ENCODE measurements around the gene SLC30A2. TPM values are rescaled to one million over a fixed set of nuclear protein-coding genes. Genes with fewer than 3 reads are reported as not detected.

SLC30A2 gene
- total and polyA plus RNA-seq, 10 of the 15 experiments (the other 5 are each of a cell fraction or from before 2014, with no cell fraction given), result 0.13 TPM; not detected in 9

GRCh38 chr1:26070963-26071342 lies 25.0 kb upstream of the SLC30A2 start:
- no peak for FAIRE-seq

More at GRCh38 chr1:26070963-26071342, 25.0 kb upstream of the SLC30A2 start:
- Histone ChIP-seq H3K4me2 (ENCODE audit: control insufficient read depth, insufficient read depth) (no peak overlapping the region), H3K79me2 (ENCODE audit: control insufficient read depth, insufficient read depth, low read length) (no peaks in the 10 kb centered on the region), H3K4me3 (no peak overlapping the region), H3K9ac (ENCODE audit: control insufficient read depth, insufficient read depth, low read length) (no peak overlapping the region), H3K9me3 (replicated peaks; ENCODE audit: control insufficient read depth, insufficient read depth, low read length) (no peaks in the 10 kb centered on the region), H3K4me1 (ENCODE audit: control insufficient read depth, insufficient read depth, low read length) (no peaks in the 10 kb centered on the region), H2AFZ (ENCODE audit: control insufficient read depth, low read depth, low read length) (no peak overlapping the region), H3K27me3 (replicated peaks in 1 of 2; ENCODE audit: control insufficient read depth in 2 of 2, insufficient read depth in 2 of 2, low read length in 1 of 2) (peaks cover 0 to 7% of the 10 kb centered on the region in 2 experiments; a peak in 3 of 4 replicates), H3K27ac (ENCODE audit: control insufficient read depth, insufficient read depth) (no peak overlapping the region), H3K36me3 (ENCODE audit: control insufficient read depth in 2 of 2, insufficient read depth in 2 of 2, low read length in 1 of 2) (no peaks in the 10 kb centered on the region), H4K20me1 (ENCODE audit: control insufficient read depth, insufficient read depth) (no peaks in the 10 kb centered on the region; the same call in 1 of the 2 replicates)
- no TSS peak for BruUV-seq (replicated peaks)
- DNase-seq (ENCODE audit: low read depth, low spot score) (no peak), ATAC-seq (no peak)
- CTCF ChIA-PET, result interaction anchor here (1.2 kb wide), 1 partner anchor 35 kb away, joined by 3 read pairs; no protein-coding TSS in a partner anchor
- RAD21 ChIA-PET (ENCODE audit: unreplicated experiment), result no interaction called here
- POLR2A ChIA-PET, result no interaction called here
- SMC1A ChIA-PET (ENCODE audit: uncharacterized antibody, unreplicated experiment), result no interaction called here
- intact Hi-C loops (cut with micrococcal nuclease; ENCODE audit: unreplicated experiment), result no loop called here
- WGBS (ENCODE audit: insufficient coverage, insufficient replicate concordance, low lambda C conversion rate, missing lambda C conversion rate), result 59% methylated on average over 6 of the region's 6 CpGs
- no peak for TF ChIP-seq GATAD2B (conservative IDR thresholded peaks at IDR 0.05; ENCODE audit: low read depth)
- no peak for TF ChIP-seq ZZZ3 (IDR thresholded peaks at IDR 0.05; ENCODE audit: control insufficient read depth, insufficient read length, low read depth)
- TF ChIP-seq HDAC6 (IDR thresholded peaks at IDR 0.05; ENCODE audit: unreplicated experiment), result no peak
- no peak for TF ChIP-seq ZBTB40 (IDR thresholded peaks at IDR 0.05; ENCODE audit: borderline replicate concordance)
- TF ChIP-seq NR2C1 (IDR thresholded peaks at IDR 0.05), result no peak
- TF ChIP-seq ATF2 (IDR thresholded peaks at IDR 0.05; ENCODE audit: low read length), result no peak
- in situ Hi-C loops (cut with MboI), result no loop called here
